NOMO-1 (cell line): ENCODE results near the gene METTL9.
"Not testable (repeated sequence)": the region's sequence is repeated elsewhere in the genome, so short reads cannot be mapped to it uniquely, and the experiment has no call there.

Source experiments
- DNase-seq, 2 experiments: peaks; one replicate each; lab custom pipeline; 2025; ENCODE audit not compliant: unreplicated experiment in 2 of 2; lab: John Stamatoyannopoulos, UW

The METTL9 gene

GRCh38 chr16:21631376-21631775 is 32.0 kb downstream of the METTL9 start:
- DNase-seq = not testable (repeated sequence)

- peak; percentile 14 to 37 for DNase-seq
Observed at GRCh38 chr16:21631951-21632575, 32.7 kb downstream of the METTL9 start.

GRCh38 chr16:21634216-21634615 is 34.8 kb downstream of the METTL9 start:
- DNase-seq = no peak

GRCh38 chr16:21635694-21636093 is 36.3 kb downstream of the METTL9 start:
- not testable (repeated sequence) for DNase-seq

GRCh38 chr16:21637032-21637968 is 37.9 kb downstream of the METTL9 start:
- no peak for DNase-seq

DNA sequence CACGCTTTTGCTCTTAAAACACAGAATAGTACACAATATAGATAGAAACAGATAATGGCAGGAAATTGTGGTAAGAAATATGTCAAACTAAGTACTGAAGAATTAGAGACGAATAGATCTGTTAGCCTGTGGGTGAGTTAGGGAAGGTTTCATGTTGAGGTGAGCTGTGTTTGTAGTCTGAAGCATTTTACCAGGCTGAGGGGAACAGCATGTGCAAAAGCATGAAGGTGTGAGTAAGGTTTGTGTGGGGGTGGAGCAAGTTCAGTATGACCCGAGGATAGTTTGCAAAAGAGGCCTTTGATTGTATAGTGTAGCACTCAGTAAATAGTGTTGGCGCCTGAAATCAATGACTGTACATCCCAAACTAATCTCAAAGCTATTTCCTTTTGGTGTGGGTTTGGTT is 39.2 kb downstream of the METTL9 start:
- DNase-seq = no peak

DNA sequence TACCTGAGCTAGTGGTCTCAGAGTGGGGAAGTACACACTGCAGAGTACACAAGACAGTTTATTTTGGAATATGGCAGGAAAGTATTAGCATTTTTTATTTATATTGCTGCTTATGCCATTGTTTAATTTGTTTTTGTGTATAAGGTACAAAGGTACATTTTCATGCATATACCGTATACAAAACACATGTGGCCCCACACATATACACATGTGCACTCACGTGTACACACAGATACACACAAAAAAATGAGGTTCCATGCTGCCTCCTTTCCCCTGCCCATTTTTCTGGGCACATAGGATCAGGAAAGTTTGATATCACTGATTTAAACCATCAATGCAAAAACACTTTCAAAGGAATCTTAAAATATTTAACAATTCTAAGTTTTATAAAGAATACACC is 40.1 kb downstream of the METTL9 start:
- DNase-seq = no peak

GRCh38 chr16:21641916-21642315 is 42.5 kb downstream of the METTL9 start:
- no peak for DNase-seq

GRCh38 chr16:21642861-21643260 is 43.5 kb downstream of the METTL9 start:
- peak in 1 of 2 experiments; percentile 62 for DNase-seq

DNA sequence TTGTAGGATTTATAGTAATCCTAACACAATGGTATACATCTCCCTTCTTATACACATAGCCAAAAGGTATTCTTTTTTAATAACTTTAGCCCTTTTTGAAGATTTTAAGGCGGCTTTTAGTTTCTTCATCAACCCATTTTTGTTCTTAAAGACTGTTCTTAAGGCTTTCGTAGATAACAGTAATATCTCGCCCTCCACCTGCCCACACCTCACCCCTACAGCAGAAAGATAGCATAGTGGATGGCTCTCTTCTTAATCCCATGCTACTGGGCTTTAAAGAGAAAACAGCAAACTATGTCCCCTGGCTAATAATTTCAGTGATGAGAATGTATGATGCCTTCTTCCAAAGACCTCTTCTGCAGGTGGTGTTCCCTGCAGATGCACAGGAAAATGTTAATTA is 44.4 kb downstream of the METTL9 start:
- DNase-seq = no peak

GRCh38 chr16:21644674-21645073 is 45.3 kb downstream of the METTL9 start:
- DNase-seq = no peak

- DNase-seq = peak; percentile 78 to 94
Observed at GRCh38 chr16:21645261-21645721, 45.9 kb downstream of the METTL9 start.

GRCh38 chr16:21646091-21646490 is 46.7 kb downstream of the METTL9 start:
- DNase-seq = no peak

DNA sequence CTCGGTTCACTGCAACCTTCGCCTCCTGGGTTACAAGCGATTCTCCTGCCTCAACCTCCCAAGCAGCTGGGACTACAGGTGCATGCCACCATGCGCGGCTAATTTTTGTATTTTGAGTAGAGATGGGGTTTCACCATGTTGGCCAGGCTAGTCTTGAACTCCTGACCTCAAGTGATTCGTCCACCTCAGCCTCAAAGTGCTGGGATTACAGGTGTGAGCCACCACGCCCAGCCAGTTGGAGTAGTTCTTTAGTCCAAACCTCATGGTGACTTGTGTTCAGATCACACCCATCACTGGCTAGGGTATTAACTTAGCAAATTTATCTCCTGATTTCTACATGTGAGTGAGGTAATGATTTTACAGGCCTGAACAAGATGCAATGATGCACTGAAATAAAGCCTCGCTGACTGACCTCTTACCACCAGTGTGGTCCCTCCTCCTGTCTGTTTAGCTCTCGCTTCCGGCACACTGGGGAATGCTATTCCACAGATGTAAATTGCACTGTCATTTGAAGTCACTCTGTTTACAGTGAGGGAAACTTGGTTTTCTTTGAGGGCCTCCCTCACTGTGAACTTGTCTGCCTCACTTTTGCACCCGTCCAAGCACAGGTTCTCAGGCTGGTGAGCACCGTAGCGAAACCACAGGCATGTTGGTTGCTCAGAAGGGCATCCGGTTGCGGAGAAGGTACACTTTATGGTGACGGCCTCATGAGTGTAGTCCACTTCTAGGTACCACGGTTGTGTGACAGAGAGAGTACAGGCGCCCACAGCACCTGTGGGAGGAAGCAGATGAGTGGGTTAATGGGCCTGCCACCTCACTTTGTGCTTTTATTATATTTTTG is 47.6 kb downstream of the METTL9 start:
- no peak for DNase-seq

DNA sequence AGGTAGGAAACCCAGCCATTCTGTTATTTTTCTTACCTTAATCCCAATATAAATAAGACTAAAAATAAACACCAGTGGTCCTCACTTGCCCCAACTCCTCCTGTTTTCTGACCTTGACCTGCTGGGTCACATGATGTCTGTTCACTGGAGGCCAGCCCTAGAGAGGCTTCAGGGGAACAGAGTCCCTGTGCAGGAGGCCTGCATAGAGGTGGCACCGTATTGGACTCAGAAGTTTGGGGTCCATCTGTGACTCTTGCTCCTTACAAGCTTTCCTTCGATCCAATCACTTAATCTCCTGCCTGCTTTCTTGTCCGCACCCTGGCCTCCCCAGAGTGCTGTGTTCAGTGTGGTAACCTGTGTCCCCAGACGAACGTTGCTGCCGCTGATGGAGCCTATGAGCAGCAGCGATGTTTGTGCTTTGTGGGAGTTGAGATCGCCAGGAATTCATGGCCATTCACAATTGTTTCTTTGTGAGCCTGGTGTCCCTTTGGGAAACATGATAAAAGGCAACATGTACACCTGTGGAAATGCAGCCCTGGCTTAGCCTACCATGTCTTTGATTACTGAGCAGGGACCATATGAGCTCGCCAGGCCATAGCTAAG is 48.3 kb downstream of the METTL9 start:
- DNase-seq = no peak

- not testable (repeated sequence) for DNase-seq
Observed at GRCh38 chr16:21649826-21650406, 50.5 kb downstream of the METTL9 start.

GRCh38 chr16:21650521-21650920 is 51.1 kb downstream of the METTL9 start:
- DNase-seq = peak; percentile 75 to 90

GRCh38 chr16:21651515-21651914 is 52.1 kb downstream of the METTL9 start:
- DNase-seq = no peak

DNA sequence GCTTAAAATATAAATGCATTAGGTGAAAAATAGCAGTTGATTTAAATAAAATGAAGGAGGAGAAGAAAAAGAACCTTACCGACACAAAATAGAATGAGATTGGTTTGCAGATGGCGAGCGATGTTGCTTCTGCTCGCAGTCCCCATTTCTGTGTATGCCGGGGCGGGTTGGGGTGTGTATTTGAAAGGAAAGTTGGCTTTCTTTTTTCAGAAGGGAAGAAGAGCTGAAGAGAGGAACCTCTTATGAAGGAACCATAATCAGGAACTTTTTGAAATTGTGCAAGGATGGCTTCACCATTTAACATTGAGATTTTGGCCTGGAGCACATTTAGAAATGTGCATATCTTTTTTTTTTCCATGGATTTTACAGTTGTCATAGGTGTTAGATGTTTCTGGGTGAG is 53.1 kb downstream of the METTL9 start, which contains the start of gene IGSF6:
Gene IGSF6 (minus strand): TSS at position 156 of the 400 bp plus-strand sequence. CDS start 10 bp downstream, at position 146.
- peak; percentile 66 to 69 for DNase-seq

GRCh38 chr16:21653571-21653970 is 54.2 kb downstream of the METTL9 start:
- no peak for DNase-seq
